ENCODE measurements around the gene FOXO1.

The FOXO1 gene

GRCh38 chr13:40537146-40537895 is 129.1 kb downstream of the FOXO1 start:
- H3K27ac Mint-ChIP-seq, result peak overlapping the region; percentile 16
- H3K4me1 Mint-ChIP-seq, result peaks cover 23 to 38% of the 10 kb centered on the region in 2 donors
- H3K36me3 Mint-ChIP-seq, result peaks cover 0 to 5% of the 10 kb centered on the region in 2 donors
- H3K4me3 Mint-ChIP-seq, result no peak overlapping the region
- ATAC-seq (replicated peaks) (peak; percentile 19 to 22), DNase-seq (no peak)
- H3K27me3 Mint-ChIP-seq, result no peaks in the 10 kb centered on the region
- no peaks in the 10 kb centered on the region for H3K9me3 Mint-ChIP-seq

- no peaks in the 10 kb centered on the region for H3K27me3 Mint-ChIP-seq
- H3K4me3 Mint-ChIP-seq, result no peak overlapping the region
- no peaks in the 10 kb centered on the region for H3K9me3 Mint-ChIP-seq
- H3K4me1 Mint-ChIP-seq, result peaks cover 23 to 46% of the 10 kb centered on the region in 2 donors
- H3K27ac Mint-ChIP-seq, result peak overlapping the region; percentile 75
- peak; percentile 57 for DNase-seq
- peak; percentile 90 to 94 for ATAC-seq (replicated peaks)
- H3K36me3 Mint-ChIP-seq, result peaks cover 0 to 5% of the 10 kb centered on the region in 2 donors
Measured at GRCh38 chr13:40536443-40537113, 129.9 kb downstream of the FOXO1 start.

- no peak overlapping the region for H3K27ac Mint-ChIP-seq
- DNase-seq, result no peak
- peaks cover 0 to 5% of the 10 kb centered on the region in 2 donors for H3K36me3 Mint-ChIP-seq
- H3K27me3 Mint-ChIP-seq, result no peaks in the 10 kb centered on the region
- no peak overlapping the region for H3K4me3 Mint-ChIP-seq
- no peak for ATAC-seq (replicated peaks)
- H3K9me3 Mint-ChIP-seq, result no peaks in the 10 kb centered on the region
- H3K4me1 Mint-ChIP-seq, result peaks cover 23 to 55% of the 10 kb centered on the region in 2 donors
Measured at GRCh38 chr13:40535345-40535836, 131.1 kb downstream of the FOXO1 start.

- peaks cover 21 to 57% of the 10 kb centered on the region in 2 donors for H3K4me1 Mint-ChIP-seq
- no peaks in the 10 kb centered on the region for H3K27me3 Mint-ChIP-seq
- H3K4me3 Mint-ChIP-seq, result no peak overlapping the region
- ATAC-seq (replicated peaks) (no peak), DNase-seq (no peak)
- no peak overlapping the region for H3K27ac Mint-ChIP-seq
- no peaks in the 10 kb centered on the region for H3K9me3 Mint-ChIP-seq
- peaks cover 0 to 5% of the 10 kb centered on the region in 2 donors for H3K36me3 Mint-ChIP-seq
Measured at GRCh38 chr13:40534456-40534855, 132.0 kb downstream of the FOXO1 start.

GRCh38 chr13:40533072-40533471 is 133.4 kb downstream of the FOXO1 start:
- H3K4me1 Mint-ChIP-seq, result peaks cover 21 to 50% of the 10 kb centered on the region in 2 donors
- no peak overlapping the region for H3K4me3 Mint-ChIP-seq
- H3K36me3 Mint-ChIP-seq, result peaks cover under 1% of the 10 kb centered on the region in 2 donors
- no peak for ATAC-seq (replicated peaks)
- H3K27ac Mint-ChIP-seq, result no peak overlapping the region
- no peaks in the 10 kb centered on the region for H3K27me3 Mint-ChIP-seq
- H3K9me3 Mint-ChIP-seq, result peaks cover 0 to under 1% of the 10 kb centered on the region in 2 donors
- no peak for DNase-seq

- ATAC-seq (replicated peaks) (no peak), DNase-seq (no peak)
- Mint-ChIP-seq H3K27ac (no peak overlapping the region), H3K4me3 (no peak overlapping the region), H3K36me3 (peaks cover 6 to 8% of the 10 kb centered on the region in 2 donors), H3K4me1 (peaks cover 9 to 35% of the 10 kb centered on the region in 2 donors), H3K9me3 (peaks cover 4 to 8% of the 10 kb centered on the region in 2 donors), H3K27me3 (no peaks in the 10 kb centered on the region)
Measured at GRCh38 chr13:40530961-40531360, 135.5 kb downstream of the FOXO1 start.

- ATAC-seq (replicated peaks) (no peak), DNase-seq (no peak)
- Mint-ChIP-seq H3K36me3 (peaks cover 6 to 8% of the 10 kb centered on the region in 2 donors), H3K27ac (no peak overlapping the region), H3K4me3 (no peak overlapping the region), H3K27me3 (no peaks in the 10 kb centered on the region), H3K4me1 (peaks cover 13 to 39% of the 10 kb centered on the region in 2 donors), H3K9me3 (peaks cover 4 to 8% of the 10 kb centered on the region in 2 donors)
Measured at GRCh38 chr13:40528881-40529280, 137.6 kb downstream of the FOXO1 start.

- peaks cover 13 to 39% of the 10 kb centered on the region in 2 donors for H3K4me1 Mint-ChIP-seq
- peaks cover 6 to 8% of the 10 kb centered on the region in 2 donors for H3K36me3 Mint-ChIP-seq
- no peak overlapping the region for H3K27ac Mint-ChIP-seq
- ATAC-seq (replicated peaks) (no peak), DNase-seq (no peak)
- H3K4me3 Mint-ChIP-seq, result no peak overlapping the region
- peaks cover 4 to 8% of the 10 kb centered on the region in 2 donors for H3K9me3 Mint-ChIP-seq
- H3K27me3 Mint-ChIP-seq, result no peaks in the 10 kb centered on the region
Measured at GRCh38 chr13:40527914-40528313, 138.5 kb downstream of the FOXO1 start.

- Mint-ChIP-seq H3K4me1 (peaks cover 23 to 32% of the 10 kb centered on the region in 2 donors), H3K4me3 (no peak overlapping the region), H3K27ac (no peak overlapping the region), H3K27me3 (no peaks in the 10 kb centered on the region), H3K9me3 (no peaks in the 10 kb centered on the region), H3K36me3 (peaks cover 0 to 3% of the 10 kb centered on the region in 2 donors)
- no peak for DNase-seq
- no peak for ATAC-seq (replicated peaks)
Measured at GRCh38 chr13:40522282-40522681, 144.2 kb downstream of the FOXO1 start.

- H3K4me3 Mint-ChIP-seq, result no peak overlapping the region
- H3K27me3 Mint-ChIP-seq, result no peaks in the 10 kb centered on the region
- H3K4me1 Mint-ChIP-seq, result peaks cover 31 to 46% of the 10 kb centered on the region in 2 donors
- H3K9me3 Mint-ChIP-seq, result peaks cover 0 to under 1% of the 10 kb centered on the region in 2 donors
- DNase-seq (no peak), ATAC-seq (replicated peaks) (no peak)
- peak overlapping the region; percentile 20 for H3K27ac Mint-ChIP-seq
- H3K36me3 Mint-ChIP-seq, result peaks cover 0 to 3% of the 10 kb centered on the region in 2 donors
Measured at GRCh38 chr13:40520916-40521315, 145.5 kb downstream of the FOXO1 start.

- no peak overlapping the region for H3K27ac Mint-ChIP-seq
- DNase-seq, result no peak
- H3K4me3 Mint-ChIP-seq, result no peak overlapping the region
- H3K27me3 Mint-ChIP-seq, result no peaks in the 10 kb centered on the region
- peaks cover 28 to 48% of the 10 kb centered on the region in 2 donors for H3K4me1 Mint-ChIP-seq
- H3K9me3 Mint-ChIP-seq, result peaks cover 0 to 3% of the 10 kb centered on the region in 2 donors
- no peak for ATAC-seq (replicated peaks)
- H3K36me3 Mint-ChIP-seq, result peaks cover 2 to 3% of the 10 kb centered on the region in 2 donors
Measured at GRCh38 chr13:40519637-40520036, 146.8 kb downstream of the FOXO1 start.

GRCh38 chr13:40518481-40518882 is 148.0 kb downstream of the FOXO1 start:
- Mint-ChIP-seq H3K27me3 (no peaks in the 10 kb centered on the region), H3K4me3 (peak overlapping the region; percentile 8 to 30), H3K27ac (peak overlapping the region; percentile 76), H3K36me3 (peaks cover 3 to 5% of the 10 kb centered on the region in 2 donors), H3K9me3 (peaks cover 0 to 3% of the 10 kb centered on the region in 2 donors), H3K4me1 (peaks cover 28 to 48% of the 10 kb centered on the region in 2 donors)
- peak in 1 of 2 donors; percentile 37 for ATAC-seq (replicated peaks)
- no peak for DNase-seq

GRCh38 chr13:40517486-40518480 is 148.7 kb downstream of the FOXO1 start:
- Mint-ChIP-seq H3K4me3 (peak overlapping the region; percentile 8 to 45), H3K27me3 (no peaks in the 10 kb centered on the region), H3K9me3 (peaks cover 0 to 3% of the 10 kb centered on the region in 2 donors), H3K4me1 (peaks cover 34 to 55% of the 10 kb centered on the region in 2 donors), H3K36me3 (peaks cover 3 to 5% of the 10 kb centered on the region in 2 donors), H3K27ac (peak overlapping the region; percentile 76)
- DNase-seq, result no peak
- peak; percentile 84 to 91 for ATAC-seq (replicated peaks)

Data from stimulated activated naive B cell treated with anti-CD40 and anti-IgM and Interleukin-4, amounts not matched to agents 10 μg/mL and 1 μg/mL and 100 μg/mL, for 72 hours (primary cell).